HG03045 (cell line): ENCODE results near the gene ECHS1.
"Not testable (repeated sequence)": the region's sequence is repeated elsewhere in the genome, so short reads cannot be mapped to it uniquely, and the experiment has no call there.

Source experiments
- ATAC-seq: cut with Tn5 transposase; IDR thresholded peaks from one replicate; pipeline ENCODE4 v1.9.1; 2021; ENCODE audit warnings: mild to moderate bottlenecking, moderate library complexity; ENCODE audit not compliant: unreplicated experiment

The ECHS1 gene

GRCh38 chr10:133379801-133380666, 6.9 kb upstream of the ECHS1 start:
- no peak for ATAC-seq

- peak; percentile 54 for ATAC-seq
These were observed 6.1 kb upstream of the ECHS1 start, which contains the start of gene PAOX for GRCh38 chr10:133379152-133379800. PAOX (plus strand) TSS chr10:133379262; CDS start chr10:133379317, 55 bp downstream.

GRCh38 chr10:133378251-133379096, 5.3 kb upstream of the ECHS1 start:
- ATAC-seq, result peak; percentile 42

- ATAC-seq, result no peak
These were observed 4.7 kb upstream of the ECHS1 start for GRCh38 chr10:133377818-133378250.

GRCh38 chr10:133377025-133377817, 4.1 kb upstream of the ECHS1 start:
- no peak for ATAC-seq

- ATAC-seq, result not testable (repeated sequence)
These were observed 3.0 kb upstream of the ECHS1 start for GRCh38 chr10:133376183-133376582.

- no peak for ATAC-seq
These were observed 2.4 kb upstream of the ECHS1 start for GRCh38 chr10:133375357-133376115.

- no peak for ATAC-seq
These were observed 647 bp downstream of the ECHS1 start for GRCh38 chr10:133372507-133372906.

GRCh38 chr10:133370030-133370786, 2.9 kb downstream of the ECHS1 start:
- ATAC-seq, result no peak

GRCh38 chr10:133368153-133368552, 5.0 kb downstream of the ECHS1 start:
- no peak for ATAC-seq

GRCh38 chr10:133367461-133367860, 5.7 kb downstream of the ECHS1 start:
- not testable (repeated sequence) for ATAC-seq

GRCh38 chr10:133366751-133367150, 6.4 kb downstream of the ECHS1 start:
- no peak for ATAC-seq

- no peak for ATAC-seq
These were observed 7.0 kb downstream of the ECHS1 start for GRCh38 chr10:133366130-133366478.

GRCh38 chr10:133365461-133366129, 7.6 kb downstream of the ECHS1 start:
- no peak for ATAC-seq

- no peak for ATAC-seq
These were observed 8.3 kb downstream of the ECHS1 start for GRCh38 chr10:133364645-133365431.

- no peak for ATAC-seq
These were observed 10.3 kb downstream of the ECHS1 start for GRCh38 chr10:133362846-133363245.

GRCh38 chr10:133361773-133362441, 11.2 kb downstream of the ECHS1 start:
- no peak for ATAC-seq
